AG09319 (cell line): ENCODE data around the gene LTBP4.

Source experiments
- DNase-seq: peaks from one replicate; pipeline ENCODE4 v3.0.0-alpha.2; 2010; ENCODE audit warnings: low read depth; ENCODE audit errors: extremely low read depth
- CTCF ChIP-seq: IDR thresholded peaks from 2 replicates; pipeline ENCODE4 v1.5.1; 2011; ENCODE audit warnings: low read depth, mild to moderate bottlenecking, inconsistent platforms, low read length, moderate library complexity

LTBP4 gene

GRCh38 chr19:40627486-40628279 is 26.5 kb downstream of the LTBP4 start:
- no peak for DNase-seq
- TF ChIP-seq CTCF, result no peak

GRCh38 chr19:40629346-40629745 is 28.2 kb downstream of the LTBP4 start:
- no peak for DNase-seq
- no peak for TF ChIP-seq CTCF

GRCh38 chr19:40630571-40631160 is 29.5 kb downstream of the LTBP4 start:
- no peak for DNase-seq
- no peak for TF ChIP-seq CTCF

GRCh38 chr19:40632311-40633036 is 31.3 kb downstream of the LTBP4 start:
- no peak for DNase-seq
- TF ChIP-seq CTCF, result no peak

GRCh38 chr19:40633207-40633606 is 32.0 kb downstream of the LTBP4 start:
- TF ChIP-seq CTCF, result no peak
- DNase-seq, result no peak

GRCh38 chr19:40638327-40638726 is 37.2 kb downstream of the LTBP4 start:
- TF ChIP-seq CTCF, result no peak
- no peak for DNase-seq

- no peak for TF ChIP-seq CTCF
- DNase-seq, result no peak
These were observed 38.4 kb downstream of the LTBP4 start for GRCh38 chr19:40639638-40639982.
